ENCODE results near the gene TRPT1.

Gene TRPT1

DNA sequence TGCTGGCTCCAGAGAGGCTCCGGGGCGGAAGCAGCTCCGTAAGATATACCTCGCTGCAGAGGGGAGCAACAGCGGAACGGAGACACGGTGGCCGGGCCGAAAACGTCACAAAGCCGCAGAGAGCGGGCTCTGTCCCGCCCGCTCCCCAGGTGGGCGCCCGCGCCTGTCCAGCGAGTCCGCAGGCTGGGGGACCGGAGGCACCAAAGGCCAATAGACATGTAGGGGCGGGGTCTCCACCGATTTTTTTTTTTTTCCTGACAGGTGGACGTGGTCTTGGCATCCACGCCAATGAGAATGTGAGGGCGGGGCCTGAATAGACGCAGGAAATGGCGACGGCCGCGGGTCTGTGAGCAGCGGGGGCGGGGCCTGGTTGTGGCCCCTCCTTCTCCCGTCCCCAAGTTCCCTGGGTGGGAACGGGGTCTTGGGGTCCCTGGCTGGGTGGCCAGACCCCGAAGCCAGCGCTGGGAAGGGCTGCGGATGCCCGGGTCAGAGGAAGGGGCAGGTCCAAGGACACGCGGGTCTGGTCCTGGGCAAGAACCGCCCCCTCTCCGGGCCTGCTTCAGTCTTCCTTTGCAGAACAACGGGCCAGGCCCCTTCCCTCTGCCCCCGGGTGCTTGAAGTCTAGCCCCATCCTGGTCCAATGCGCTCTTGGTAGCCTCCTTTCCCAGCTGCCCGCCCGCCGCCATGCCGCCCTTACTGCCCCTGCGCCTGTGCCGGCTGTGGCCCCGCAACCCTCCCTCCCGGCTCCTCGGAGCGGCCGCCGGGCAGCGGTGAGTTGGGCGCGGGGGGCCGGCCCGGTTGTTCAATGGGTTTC is 4.4 kb upstream of the TRPT1 start, which contains the start of gene DNAJC4:
TSS of gene DNAJC4 (plus strand) at position 378 of the 814 bp plus-strand sequence. CDS start at position 685, 307 bp downstream.
- DNase-seq (ENCODE audit: low spot score) = peak; percentile 89

DNA sequence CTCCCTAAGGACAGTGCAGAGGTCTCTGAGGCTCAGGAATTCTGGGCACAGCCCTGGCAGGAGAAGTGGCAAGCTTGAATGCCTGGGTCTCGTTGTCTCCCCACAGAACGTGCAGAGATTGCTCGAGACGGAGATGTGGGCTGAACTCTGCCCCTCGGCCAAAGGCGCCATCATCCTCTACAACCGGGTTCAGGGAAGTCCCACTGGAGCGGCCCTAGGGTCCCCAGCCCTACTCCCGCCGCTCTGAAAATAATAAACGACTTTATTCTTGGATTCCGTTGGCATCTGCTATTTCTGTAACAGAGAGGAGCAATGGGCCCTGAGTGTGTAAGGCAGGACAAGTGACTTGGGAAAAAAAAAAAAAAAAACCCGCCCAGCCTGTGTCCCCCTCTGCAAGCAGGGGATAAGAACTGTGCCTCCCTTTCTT is 3.8 kb upstream of the TRPT1 start:
- DNase-seq (ENCODE audit: low spot score) = no peak

DNA sequence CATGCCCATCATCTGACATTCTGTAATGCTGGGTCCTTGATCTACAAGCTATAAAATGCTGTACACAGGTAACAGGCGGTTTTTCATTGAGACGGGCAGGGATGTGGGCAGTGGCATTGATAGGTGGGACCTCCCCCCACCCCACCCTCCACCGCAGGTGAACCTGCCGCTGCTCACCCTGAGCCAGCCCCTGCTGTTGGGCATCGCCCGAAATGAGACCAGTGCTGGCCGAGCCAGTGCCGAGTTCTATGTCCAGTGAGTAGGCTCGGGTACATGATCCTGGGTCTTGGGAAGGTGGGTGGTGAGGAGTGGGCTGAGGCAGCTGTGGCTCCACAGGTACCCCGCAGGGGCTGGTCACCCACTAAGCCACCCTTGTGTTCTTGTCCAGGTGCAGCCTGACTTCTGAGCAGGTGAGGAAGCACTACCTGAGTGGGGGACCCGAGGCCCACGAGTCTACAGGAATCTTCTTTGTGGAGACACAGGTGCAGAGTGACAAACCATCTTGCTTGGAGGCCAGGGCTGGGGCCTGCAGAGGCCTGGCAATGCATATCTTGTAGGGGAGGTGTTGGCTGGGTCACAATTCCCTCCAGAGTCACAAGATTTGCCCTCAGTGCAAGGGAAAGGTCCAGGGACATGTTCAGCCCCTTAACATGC is 3.2 kb upstream of the TRPT1 start:
- no peak for DNase-seq (ENCODE audit: low spot score)

DNA sequence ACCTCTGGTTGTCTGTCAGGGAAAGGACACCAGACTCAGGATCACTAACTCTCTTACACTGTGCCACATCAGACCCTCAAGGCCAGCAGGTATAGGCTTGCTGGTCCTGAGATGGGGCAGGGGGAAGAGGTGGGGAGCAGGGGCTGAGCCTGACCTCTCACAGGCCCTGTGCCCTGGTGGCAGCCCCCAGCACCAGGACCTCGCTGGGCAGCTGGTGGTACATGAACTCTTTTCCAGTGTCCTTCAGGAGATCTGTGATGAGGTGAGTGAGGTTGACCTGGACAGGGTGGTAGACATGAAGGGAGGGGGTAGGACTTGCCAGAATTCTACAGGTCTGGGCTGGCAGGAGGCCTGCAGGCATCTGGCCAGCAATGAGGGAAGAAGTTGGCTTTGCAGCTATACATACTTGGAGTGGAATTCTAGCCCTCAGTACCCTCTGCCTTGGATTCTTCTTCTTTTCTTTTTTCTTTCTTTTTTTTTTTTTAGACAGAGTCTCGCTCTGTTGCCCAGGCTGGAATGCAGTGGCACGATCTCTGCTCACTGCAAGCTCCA is 1.5 kb upstream of the TRPT1 start:
- no peak for DNase-seq (ENCODE audit: low spot score)

DNA sequence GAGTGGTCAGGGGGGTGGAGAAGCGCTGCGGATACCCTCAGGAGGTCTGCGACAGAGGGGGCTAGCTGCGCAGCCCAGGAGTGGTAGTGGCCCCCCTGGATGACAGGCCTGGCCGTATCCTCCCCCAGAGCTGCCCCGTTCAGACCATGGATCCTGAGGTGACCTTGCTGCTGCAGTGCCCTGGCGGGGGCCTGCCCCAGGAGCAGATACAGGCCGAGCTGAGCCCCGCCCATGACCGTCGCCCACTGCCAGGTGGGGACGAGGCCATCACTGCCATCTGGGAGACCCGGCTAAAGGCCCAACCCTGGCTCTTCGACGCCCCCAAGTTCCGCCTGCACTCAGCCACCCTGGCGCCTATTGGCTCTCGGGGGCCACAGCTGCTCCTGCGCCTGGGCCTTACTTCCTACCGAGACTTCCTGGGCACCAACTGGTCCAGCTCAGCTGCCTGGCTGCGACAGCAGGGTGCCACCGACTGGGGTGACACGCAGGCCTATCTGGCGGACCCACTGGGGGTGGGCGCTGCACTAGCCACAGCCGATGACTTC is 593 bp upstream of the TRPT1 start:
- DNase-seq (ENCODE audit: low spot score) = no peak

DNA sequence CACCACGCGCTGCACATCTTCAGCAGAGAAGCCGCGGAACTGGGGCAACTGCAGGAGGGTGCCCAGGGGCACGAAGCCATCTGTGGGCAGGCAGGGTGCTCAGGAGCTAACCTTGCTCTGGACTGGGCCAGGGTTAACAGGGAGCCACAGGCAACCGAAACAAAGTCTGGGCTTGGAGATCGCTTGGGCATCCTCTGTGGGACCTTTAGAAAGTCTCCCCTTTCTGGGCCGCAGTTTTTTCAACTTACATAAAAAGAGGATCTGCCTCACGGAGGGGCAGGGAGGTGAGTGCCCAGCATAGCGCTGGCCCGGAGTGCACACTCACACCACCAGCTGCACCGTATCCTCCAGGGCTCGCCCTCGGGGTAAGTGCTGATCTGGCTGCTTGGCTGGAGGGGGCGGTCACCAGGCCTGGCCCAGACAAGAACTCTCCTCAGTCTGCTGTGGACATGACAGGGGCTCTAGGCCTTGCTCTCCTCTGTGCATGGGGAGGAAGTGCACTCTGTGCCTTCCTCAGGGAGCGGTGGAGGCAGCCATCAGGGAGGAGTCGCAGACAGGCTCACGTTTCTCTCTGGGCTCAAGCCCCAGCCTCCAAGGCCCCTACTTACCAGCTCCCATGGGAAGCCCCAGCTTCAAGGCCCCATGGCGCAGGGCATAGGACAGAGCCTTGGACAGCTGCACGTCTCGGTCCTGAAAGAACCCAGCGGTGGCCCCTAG is 937 bp downstream of the TRPT1 start:
- no peak for DNase-seq (ENCODE audit: low spot score)

DNA sequence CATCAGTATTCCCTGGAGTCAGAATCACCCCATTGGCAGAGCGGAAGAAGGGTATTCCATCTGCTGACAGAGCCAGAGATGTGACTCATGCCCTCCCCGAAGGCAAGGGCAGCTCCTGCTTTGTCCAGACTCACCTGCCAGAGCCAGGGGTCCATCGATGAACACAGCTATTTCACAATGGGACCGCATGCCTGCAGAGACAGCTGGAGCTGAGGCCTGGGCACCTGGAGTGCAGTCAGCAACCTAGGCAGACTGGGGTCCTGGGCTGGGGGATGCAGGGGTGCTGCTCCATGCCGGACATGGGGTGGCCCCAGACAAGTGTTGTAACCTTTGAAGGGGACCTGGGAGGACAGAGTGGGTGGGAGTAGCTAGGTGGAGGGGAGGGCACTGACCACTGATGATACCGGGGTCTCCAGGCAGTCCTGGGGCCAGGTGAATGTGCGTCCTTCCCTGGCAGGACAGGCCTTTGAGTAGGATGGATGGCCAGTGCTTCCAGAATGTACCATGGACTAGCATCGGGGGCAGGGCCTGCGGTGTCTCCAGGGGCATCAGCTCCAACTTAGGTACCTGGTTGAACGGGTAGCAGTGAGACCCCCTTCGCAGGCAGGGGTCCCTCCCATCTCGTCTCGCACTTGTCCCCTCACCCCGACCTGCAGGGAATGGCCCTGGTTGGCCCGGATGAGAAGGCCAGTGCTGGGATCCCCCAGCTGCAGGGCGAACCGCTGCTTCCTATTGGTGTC is 1.7 kb downstream of the TRPT1 start:
- no peak for DNase-seq (ENCODE audit: low spot score)

DNA sequence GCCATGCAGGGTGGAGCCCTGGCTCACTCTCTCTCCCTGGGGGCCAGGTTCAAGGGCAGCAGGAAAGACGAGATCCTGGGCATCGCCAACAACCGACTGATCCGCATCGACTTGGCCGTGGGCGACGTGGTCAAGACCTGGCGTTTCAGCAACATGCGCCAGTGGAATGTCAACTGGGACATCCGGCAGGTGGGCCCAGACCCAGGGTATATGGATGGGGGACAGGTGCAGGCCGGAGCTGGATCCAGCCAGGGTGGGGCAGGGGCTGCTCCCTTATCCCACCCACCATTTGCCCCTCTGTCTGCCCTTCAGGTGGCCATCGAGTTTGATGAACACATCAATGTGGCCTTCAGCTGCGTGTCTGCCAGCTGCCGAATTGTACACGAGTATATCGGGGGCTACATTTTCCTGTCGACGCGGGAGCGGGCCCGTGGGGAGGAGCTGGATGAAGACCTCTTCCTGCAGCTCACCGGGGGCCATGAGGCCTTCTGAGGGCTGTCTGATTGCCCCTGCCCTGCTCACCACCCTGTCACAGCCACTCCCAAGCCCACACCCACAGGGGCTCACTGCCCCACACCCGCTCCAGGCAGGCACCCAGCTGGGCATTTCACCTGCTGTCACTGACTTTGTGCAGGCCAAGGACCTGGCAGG is 2.9 kb downstream of the TRPT1 start:
- DNase-seq (ENCODE audit: low spot score) = no peak

DNA sequence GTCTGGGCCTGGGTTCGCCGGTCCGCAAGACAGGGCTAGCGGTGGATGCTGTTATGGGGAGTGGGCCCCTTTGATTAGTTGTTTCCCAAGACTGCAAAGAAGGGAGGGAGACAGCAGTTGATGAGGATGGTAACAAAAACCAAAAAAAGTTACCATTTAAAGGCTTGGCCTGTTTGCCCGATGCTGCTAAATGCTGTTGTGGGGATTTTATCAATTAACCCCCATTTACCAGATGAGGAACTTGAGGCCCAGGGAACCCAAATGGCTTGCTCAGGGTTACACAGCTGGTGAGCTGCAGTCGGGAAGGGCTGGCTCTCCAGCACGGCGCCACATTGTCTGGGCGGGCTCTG is 3.4 kb downstream of the TRPT1 start:
- no peak for DNase-seq (ENCODE audit: low spot score)

DNA sequence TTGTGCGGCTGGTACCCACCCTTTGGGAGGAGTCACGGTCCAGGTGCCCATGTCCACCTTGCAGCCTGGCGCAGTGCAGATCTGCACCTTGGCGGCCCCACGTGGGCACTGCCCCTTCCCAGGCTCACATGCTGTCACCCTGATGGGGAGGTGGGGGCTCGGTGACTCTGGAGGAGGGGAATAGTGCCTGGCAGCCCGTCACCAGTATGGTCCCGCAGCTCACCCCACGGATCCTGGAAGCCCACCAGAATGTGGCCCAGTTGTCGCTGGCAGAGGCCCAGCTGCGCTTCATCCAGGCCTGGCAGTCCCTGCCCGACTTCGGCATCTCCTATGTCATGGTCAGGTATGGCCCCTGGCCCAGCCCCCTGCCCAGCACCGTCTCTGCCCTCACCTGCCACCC is 5.2 kb downstream of the TRPT1 start:
- no peak for DNase-seq (ENCODE audit: low spot score)

DNA sequence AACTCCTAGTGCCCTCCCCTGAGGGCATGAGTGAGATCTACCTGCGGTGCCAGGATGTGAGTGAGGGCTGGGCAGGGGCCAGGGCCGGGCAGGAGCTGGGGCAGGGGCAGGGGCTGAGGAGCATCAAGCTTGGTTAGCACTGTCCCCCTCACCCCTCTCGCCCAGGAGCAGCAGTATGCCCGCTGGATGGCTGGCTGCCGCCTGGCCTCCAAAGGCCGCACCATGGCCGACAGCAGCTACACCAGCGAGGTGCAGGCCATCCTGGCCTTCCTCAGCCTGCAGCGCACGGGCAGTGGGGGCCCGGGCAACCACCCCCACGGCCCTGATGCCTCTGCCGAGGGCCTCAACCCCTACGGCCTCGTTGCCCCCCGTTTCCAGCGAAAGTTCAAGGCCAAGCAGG is 5.7 kb downstream of the TRPT1 start:
- DNase-seq (ENCODE audit: low spot score) = no peak

DNA sequence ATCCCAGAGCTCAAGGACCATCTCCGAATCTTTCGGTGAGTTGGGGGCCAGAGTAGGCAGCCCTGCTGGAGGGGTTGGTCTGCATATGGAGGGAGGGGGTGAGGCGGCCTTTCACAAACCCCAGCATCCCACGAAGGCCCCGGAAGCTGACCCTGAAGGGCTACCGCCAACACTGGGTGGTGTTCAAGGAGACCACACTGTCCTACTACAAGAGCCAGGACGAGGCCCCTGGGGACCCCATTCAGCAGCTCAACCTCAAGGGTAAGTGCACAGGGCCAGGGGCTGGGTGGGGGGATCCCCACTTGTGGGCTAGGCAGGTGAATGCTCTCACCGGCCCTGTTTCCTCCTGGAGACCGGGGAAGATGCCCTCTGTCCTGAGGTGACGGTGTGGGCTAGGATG is 6.2 kb downstream of the TRPT1 start:
- DNase-seq (ENCODE audit: low spot score) = no peak

DNA sequence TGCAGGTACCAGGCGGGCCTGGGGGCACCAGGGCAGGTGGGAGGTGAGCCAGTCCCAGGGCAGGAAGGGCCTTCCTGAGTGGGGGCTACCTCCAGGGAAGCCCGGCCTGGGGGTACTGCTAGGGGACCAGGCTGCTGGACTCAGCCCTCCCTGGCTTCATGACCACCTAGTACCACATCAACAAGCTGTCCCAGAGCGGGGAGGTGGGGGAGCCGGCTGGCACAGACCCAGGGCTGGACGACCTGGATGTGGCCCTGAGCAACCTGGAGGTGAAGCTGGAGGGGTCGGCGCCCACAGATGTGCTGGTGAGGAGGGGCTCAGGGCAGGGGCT is 6.7 kb downstream of the TRPT1 start:
- DNase-seq (ENCODE audit: low spot score) = no peak

DNA sequence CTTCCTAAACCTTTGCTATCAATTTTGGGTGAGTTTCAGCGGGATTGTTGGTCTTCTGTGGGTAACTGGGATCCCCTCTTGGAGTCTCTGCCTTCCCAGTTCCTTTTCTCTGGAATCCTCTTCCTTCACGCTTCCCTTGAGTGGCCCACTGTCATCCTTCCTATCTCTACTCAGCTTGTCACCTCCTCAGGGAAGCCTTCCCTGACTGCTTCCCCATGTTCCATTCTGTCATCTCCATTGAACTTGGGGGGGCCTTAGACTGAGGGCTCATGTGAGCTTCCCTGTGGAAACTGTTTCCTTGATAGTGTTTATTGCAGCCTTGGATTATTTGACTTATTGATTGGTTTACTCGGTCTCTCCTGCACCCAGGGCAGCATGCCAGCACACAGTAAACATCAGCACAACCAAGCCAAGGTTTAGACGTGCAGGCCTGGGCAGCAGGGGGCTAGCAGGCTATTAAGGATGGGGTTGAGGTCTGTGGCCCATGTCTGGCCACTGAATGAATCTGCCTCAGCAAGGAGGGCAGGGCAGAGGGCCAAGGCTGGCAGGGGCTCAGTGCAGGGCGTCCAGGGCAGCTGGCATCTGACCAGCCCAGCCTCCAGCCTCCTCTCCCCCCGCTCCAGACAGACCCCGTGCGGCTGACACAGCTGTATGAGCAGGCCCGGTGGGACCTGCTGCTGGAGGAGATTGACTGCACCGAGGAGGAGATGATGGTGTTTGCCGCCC is 7.2 kb downstream of the TRPT1 start:
- DNase-seq (ENCODE audit: low spot score) = no peak

DNA sequence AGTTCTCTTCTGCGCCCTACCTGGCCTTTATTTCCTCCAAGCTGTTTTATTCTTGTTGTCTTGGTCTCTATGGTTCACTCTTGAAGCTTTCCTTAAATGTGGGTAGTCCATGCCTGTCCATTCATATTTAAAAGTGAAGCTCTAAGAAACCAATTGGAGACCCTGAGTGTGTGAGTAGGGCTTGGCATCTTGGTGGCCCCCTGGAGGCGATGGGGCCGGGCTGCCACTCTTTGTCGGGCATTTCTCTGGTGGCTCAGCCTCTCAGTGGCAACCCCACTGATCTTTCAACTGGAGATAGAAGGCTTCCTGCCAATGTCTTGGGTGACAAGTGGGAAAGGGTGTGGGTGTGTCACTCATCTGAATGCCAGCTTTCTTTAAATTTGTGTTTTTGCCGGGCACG is 9.1 kb downstream of the TRPT1 start:
- DNase-seq (ENCODE audit: low spot score) = no peak

DNA sequence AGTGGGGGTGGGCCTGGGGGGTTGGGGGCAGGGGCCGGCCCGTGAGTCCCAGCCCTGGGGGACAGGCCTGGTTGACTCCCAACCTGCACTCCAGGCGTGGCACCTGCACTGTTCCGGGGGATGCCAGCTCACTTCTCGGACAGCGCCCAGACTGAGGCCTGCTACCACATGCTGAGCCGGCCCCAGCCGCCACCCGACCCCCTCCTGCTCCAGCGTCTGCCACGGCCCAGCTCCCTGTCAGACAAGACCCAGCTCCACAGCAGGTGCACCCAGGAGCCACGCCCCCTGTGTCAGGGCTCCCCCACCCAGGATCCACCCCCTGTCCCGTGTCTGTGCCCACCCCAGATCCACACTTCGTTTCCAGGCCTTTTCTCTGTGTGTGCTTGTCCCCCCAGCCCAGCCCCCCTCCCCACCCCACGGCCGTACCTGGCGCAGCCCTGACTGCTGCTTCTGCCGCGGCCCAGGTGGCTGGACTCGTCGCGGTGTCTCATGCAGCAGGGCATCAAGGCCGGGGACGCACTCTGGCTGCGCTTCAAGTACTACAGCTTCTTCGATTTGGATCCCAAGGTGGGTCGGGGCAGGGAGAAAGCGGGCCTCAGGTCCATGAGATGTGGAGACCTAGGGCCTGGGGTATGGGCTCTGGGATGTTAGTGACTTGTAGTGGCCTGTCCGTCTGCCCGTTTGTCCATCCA is 14.7 kb downstream of the TRPT1 start:
- no peak for DNase-seq (ENCODE audit: low spot score)

DNA sequence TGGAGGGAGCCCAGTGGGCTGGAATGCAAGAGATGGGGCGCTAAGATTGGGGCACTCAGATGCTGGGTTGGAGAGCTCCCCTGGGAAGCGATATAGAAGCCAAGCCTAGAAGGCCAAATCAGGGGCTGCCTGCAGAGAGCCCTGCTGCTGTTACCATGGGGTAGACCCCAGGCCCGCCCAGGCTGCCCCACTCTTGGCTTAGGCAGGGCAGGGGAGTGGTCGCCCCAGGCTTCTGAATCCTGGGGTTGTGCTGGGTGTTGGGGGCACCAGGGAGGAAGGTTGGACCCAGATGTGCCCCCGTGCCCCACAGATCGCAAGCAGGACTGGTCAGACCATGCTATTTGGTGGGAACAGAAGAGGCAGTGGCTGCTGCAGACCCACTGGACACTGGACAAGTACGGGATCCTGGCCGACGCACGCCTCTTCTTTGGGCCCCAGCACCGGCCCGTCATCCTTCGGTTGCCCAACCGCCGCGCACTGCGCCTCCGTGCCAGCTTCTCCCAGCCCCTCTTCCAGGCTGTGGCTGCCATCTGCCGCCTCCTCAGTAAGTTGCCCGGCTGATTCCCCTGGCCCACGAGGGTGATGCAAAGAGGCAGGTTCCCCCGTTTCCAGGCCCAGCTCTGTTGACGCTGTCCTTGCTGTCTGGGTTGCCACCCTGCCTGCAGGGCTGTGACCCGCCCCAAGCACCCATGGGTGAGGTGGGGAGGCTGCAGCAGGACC is 15.5 kb downstream of the TRPT1 start:
- no peak for DNase-seq (ENCODE audit: low spot score)

DNA sequence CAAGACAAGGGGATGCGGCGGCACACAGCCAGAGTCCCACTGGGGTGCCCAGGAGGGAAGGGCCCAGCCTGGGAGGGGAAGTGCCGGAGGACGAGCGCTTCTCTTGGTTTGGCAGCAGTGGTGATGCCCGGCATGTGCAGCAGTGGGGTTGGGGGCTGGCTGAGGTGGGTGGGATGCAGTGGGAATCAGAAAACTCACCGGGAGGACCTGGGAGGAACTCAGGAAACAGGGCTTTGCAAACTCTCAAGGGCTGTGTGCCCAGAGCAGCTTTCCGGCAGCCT is 16.5 kb downstream of the TRPT1 start:
- DNase-seq (ENCODE audit: low spot score) = no peak

DNA sequence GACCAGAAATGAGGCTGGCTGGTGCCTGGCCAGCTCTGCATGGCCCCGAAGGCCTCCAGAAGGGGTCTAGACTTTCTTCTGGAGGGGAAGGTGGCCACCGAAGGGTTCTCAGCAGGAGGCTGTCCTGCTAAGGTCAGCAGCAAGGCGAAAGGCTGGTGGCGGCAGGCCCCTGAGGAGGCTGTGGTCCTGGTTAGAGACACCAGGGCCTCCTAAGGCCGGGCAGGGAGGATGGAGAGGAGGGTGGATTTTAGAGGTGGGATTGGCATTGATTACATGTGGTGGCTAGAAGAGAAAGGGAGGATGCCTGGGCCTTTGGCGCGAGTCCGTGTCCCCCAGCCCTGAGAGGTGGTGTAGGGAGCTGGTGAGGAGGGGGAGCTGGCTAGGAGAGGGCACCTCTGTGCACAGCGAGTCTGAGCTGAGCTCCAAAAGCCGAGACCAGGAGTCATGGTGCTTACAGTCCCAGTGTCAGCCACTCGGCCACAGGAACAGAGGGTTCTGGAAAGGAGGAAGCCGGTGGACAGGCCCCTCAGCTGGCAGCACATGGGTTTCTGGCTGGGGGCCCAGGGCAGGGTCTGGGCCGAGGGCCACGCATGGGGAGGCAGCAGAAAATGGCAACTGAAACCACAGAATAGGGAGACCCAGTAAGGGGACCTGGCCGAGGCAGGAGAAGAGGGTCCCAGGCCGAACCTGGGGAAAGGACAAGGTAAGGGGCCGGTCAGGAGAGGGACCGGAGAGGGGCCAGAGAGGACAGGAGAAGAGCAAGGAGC is 17.0 kb downstream of the TRPT1 start:
- no peak for DNase-seq (ENCODE audit: low spot score)

Measured in putamen (tissue), 1 donor.